ENCODE results near the gene SOWAHC.

DNA sequence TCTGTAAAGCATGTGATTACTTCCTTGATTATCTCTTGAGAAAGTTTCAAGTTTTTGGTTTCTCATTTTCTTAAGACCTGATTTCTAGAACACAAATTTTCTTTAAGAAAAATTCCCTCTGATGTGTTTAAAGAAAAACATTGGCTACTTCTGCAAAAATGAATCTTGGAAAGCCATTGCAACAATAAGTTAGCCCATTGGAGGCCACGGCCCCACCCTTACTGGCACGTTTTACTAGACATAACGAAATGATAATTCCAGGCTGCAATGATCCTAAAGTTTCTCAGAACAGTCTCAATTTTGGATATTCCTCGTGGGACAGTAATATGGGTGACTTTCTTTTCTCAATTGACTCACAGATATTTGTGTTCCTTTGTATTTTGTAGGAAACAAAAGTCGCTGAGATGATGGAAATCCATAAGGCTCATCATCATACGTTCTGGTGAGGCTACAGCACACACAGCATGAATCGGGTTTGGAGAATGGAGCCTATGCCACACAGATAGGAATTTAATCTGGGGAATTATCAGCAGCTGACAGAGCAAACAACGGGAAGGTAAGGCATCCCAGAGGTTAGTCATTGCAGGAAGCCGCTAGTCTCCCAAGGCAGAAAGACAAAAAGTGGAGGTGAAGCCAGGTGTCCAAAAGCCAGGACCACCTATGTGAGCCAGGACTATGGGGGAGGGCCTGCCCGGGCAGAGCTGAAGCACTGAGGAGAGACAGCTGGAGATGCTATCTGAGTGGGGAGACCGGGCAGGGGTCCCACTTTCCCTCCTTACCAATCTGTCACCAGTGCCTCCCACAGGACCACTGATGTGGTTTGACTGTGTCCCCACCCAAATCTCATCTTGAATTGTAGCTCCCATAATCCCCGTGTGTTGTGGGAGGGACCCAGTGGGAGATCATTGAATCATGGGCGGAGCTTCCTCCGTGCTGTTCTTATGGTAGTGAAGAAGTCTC is 35.9 kb downstream of the SOWAHC start:
- TF ChIP-seq, protein P1, sequence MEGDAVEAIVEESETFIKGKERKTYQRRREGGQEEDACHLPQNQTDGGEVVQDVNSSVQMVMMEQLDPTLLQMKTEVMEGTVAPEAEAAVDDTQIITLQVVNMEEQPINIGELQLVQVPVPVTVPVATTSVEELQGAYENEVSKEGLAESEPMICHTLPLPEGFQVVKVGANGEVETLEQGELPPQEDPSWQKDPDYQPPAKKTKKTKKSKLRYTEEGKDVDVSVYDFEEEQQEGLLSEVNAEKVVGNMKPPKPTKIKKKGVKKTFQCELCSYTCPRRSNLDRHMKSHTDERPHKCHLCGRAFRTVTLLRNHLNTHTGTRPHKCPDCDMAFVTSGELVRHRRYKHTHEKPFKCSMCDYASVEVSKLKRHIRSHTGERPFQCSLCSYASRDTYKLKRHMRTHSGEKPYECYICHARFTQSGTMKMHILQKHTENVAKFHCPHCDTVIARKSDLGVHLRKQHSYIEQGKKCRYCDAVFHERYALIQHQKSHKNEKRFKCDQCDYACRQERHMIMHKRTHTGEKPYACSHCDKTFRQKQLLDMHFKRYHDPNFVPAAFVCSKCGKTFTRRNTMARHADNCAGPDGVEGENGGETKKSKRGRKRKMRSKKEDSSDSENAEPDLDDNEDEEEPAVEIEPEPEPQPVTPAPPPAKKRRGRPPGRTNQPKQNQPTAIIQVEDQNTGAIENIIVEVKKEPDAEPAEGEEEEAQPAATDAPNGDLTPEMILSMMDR (IDR thresholded peaks at IDR 0.05) = no peak
- no peak for TF ChIP-seq POLR2A (IDR thresholded peaks at IDR 0.05)

All from Peyer's patch (tissue), 4 donors.